Stomach (tissue), 4 donors: ENCODE measurements around the gene SMAD1.

ENCODE experiments used
- EP300 ChIP-seq: sonication (generic); formaldehyde crosslinking; IDR thresholded peaks from one replicate; pipeline ENCODE4 v1.6.1; 2017; ENCODE audit warnings: antibody characterized with exemption
- POLR2A ChIP-seq, 4 donors: fragments of 450-650 bp; IDR thresholded peaks; one replicate each; pipeline ENCODE4 v1.6.1; 2016; ENCODE audit warnings: antibody characterized with exemption in 4 of 4, control low read depth in 2 of 4, mild to moderate bottlenecking in 1 of 4, moderate library complexity in 1 of 4
- TF ChIP-seq, protein P1 (sequence below), 7 experiments: fragments of 450-650 bp in 4 of 7; fragments of 200-600 bp in 3 of 7; sonication (generic) in 3 of 7; IDR thresholded peaks; one replicate each; pipeline ENCODE4 v1.5.1; 2016 to 2019; ENCODE audit warnings: antibody characterized with exemption in 7 of 7, control low read depth in 2 of 7, mild to moderate bottlenecking in 1 of 7

DNA sequence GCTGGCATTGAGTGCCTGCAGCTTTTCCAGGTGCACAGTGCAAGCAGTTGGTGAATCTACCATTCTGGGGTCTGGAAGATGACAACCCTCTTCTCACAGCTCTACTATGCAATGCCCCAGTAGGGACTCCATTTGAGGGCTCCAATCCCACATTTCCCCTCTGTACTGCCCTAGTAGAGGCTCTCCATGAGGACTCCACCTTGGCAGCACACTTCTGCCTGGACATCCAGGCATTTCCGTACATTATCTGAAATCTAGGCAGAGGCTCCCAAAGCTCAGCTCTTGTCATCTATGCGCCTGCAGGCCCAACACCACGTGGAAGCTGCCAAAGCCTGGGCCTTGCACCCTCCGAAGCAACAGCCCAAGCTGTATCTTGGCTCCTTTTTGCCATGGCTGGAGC lies 8.4 kb upstream of the SMAD1 start:
- TF ChIP-seq, protein P1, sequence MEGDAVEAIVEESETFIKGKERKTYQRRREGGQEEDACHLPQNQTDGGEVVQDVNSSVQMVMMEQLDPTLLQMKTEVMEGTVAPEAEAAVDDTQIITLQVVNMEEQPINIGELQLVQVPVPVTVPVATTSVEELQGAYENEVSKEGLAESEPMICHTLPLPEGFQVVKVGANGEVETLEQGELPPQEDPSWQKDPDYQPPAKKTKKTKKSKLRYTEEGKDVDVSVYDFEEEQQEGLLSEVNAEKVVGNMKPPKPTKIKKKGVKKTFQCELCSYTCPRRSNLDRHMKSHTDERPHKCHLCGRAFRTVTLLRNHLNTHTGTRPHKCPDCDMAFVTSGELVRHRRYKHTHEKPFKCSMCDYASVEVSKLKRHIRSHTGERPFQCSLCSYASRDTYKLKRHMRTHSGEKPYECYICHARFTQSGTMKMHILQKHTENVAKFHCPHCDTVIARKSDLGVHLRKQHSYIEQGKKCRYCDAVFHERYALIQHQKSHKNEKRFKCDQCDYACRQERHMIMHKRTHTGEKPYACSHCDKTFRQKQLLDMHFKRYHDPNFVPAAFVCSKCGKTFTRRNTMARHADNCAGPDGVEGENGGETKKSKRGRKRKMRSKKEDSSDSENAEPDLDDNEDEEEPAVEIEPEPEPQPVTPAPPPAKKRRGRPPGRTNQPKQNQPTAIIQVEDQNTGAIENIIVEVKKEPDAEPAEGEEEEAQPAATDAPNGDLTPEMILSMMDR (IDR thresholded peaks at IDR 0.05), result no peak
- TF ChIP-seq POLR2A (IDR thresholded peaks at IDR 0.05), result no peak
- no peak for TF ChIP-seq EP300
